NCI-H2029 treated with DMSO at 0.1 percent for 48 hours (cell line): ENCODE data around the gene SCLT1.

Experiments
- DNase-seq: peaks from one replicate; lab custom pipeline; 2025; lab: John Stamatoyannopoulos, UW

The SCLT1 gene

DNA sequence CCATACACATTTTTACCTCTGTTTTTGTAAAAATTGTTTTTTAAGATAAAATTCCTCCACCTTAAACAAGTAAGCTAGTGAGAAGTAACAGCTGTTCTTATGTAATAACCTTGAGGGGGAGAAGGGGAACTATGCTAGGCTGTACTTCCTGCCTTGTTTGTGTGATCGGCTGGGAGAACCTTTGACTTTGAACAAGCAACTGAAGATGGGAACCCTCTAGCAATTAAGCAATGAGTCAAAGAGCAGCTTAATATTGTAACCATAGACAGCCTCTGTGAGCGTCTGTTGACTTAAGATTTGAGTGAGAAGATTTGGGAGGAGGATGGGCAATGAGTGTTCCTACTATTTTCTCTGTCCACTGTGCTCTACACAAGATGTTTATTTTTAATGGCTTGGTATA is 135.1 kb downstream of the SCLT1 start:
- no peak for DNase-seq

DNA sequence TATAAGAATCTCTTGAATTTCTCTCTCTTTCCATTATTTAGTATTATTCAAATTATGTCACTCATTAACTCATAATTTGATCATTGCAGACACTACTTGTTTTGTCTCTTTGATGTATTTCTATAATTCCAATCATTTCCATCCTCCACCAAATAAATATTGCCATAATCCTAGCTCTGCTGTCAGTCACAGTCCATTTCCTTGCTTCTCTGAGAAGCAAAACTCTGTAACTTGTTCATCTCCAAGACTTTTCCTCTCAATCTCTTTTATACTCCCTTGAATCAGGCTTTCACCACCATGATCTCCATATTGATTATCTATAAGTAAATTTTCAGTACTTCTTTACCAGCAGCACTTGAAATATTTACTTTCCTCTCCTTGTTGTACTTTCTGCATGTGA is 135.9 kb downstream of the SCLT1 start:
- DNase-seq = no peak

DNA sequence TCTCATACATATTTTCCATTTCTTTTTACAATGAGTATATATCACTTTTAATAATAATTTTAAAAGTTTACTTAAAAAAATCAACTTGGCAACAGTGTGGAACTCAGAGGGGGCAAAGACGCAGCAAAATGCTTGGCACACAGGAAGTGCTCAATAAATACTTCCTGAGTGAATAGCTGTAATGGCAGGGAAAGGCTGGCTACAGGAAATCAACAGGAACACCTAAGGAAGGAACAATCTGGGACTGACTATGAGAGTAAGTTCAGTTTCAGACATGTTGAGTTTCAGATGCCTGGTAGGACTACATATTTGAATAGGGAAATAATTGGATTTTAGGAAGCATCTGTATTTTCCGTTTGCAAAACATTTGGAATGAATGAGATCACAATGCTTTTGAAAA is 137.6 kb downstream of the SCLT1 start:
- no peak for DNase-seq

DNA sequence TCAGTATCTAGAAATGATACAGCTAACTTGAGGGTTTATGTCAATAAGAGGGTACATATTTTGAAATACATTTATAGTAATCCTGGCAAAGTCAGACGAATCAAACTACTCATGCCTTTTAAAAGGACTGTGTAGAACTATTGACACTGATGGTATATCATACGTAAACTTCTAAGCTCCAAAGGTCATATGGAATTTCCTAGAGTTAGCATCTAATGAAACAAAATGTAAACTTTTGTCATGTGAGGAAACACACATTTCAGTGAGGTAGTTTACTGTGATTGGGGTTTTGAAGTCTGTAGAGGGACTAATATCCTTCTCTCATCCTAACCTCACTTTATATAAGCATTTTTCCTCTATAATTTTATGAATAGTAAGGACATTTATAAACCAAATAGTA is 138.4 kb downstream of the SCLT1 start:
- DNase-seq = no peak

GRCh38 chr4:128951316-128951715 is 142.0 kb downstream of the SCLT1 start:
- DNase-seq = no peak

- DNase-seq = no peak
These were observed 142.5 kb downstream of the SCLT1 start for GRCh38 chr4:128950796-128951195.

DNA sequence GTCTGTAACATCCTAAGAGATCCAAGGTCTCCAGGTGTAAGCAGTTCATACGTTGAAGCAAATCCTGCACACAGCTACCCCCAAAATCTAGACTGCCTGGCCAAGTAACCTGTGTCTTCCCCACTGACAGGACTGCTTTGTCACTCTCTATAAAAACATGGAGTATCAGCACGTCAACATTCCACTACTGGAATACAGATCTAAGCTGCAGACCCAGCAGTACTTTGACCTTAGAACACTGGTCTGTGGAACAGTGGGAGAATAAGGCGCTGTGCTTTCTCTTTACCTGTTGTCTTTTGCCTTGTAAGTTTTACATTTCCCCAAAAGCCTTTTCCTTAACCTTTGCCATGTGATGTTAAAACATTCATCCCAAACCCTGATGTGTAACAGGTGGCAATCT is 146.4 kb downstream of the SCLT1 start:
- DNase-seq = no peak

GRCh38 chr4:128942607-128943006 is 150.7 kb downstream of the SCLT1 start:
- DNase-seq = no peak

DNA sequence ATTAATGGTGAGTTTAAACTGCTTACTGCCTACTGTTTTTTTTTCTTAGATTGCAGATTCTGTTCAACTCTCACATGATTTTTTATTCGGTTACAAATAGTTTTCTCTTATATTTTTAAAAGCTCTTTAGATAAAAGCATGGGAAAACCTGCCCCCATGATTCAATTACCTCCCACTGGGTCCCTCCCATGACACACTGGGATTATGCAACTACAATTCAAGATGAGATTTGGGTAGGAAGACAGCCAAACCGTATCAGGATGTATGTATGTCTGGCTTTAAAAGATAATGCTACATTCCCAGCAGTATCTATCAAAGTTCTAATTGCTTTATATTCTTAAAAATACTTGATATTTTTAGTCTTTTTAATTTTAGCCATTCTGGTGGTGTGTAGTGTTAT is 152.4 kb downstream of the SCLT1 start:
- no peak for DNase-seq

DNA sequence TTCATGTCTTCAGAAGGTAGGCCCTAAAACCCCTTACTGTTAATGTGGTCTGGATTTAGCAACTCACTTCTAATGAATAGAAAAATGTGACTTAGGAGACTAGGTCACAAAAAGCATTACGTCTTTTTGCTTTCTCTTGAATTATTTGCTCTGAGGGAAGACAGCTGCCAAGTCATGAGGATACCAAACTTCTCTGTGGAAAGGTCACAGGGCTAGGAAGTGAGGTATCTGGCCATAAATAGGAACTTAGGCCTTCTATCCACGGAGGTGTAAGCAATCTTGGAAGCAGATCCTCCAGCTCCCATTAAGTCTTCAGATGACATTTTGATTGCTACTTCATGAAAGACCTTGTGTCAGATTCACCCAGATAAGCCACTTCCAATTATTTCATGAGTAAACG is 163.3 kb downstream of the SCLT1 start:
- no peak for DNase-seq

DNA sequence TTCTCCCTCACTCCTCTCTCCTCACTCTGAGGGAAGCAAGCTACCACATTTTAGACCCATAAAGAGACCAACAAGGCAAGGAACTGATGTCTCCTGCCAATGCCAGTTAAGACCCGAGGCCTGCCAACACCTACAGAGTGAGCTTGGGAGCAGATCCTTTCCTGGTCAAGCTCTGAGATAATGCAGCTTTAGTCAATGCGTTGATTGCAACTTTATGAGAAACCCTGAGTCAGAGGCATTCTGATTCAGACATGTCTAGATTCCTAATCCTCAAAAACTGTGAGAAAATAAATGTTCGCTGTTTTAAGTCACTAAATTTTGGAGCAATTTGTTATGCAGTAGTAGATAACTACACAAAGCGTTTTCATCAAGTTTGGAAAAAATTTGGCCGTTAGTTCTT is 168.4 kb downstream of the SCLT1 start:
- DNase-seq = no peak

GRCh38 chr4:128921954-128922353 is 171.4 kb downstream of the SCLT1 start:
- DNase-seq = no peak

DNA sequence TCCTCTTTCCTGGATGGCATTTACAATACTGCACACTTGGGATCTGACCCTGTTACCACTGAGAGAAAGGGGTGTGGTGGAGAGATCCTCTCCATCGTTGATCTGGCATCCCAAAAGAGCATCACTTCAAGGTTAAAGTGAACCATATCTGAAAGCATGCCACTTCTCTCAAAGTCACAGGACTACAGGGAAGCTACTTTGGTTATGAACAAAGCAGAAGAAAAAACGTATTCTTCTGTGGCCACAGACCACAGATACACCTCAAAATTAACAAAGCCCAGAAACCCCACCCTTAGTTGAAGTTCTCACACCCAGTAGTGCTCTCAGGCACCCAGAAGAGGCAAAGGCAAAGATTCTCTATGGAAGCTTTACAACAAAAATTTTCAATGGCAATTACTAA is 175.6 kb downstream of the SCLT1 start:
- no peak for DNase-seq

DNA sequence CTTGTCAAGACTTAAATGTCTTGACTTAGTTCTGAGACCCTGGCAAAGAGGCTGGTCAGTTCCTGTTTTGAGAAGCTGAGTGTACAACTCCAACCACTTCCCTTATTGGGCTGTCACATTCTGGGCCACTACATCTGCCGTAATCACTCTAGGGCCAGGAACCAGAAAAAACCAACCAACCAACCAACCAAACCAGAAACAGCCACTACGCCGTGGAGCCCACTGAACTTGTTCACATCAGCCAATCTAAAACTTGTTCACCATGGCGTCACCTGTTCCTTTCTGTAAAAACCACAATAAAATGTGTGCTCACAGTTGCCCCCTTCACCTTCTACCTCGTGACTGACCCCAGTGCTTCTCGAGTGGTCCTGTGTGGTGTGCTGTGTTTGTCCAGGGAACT is 176.5 kb downstream of the SCLT1 start:
- DNase-seq = no peak

DNA sequence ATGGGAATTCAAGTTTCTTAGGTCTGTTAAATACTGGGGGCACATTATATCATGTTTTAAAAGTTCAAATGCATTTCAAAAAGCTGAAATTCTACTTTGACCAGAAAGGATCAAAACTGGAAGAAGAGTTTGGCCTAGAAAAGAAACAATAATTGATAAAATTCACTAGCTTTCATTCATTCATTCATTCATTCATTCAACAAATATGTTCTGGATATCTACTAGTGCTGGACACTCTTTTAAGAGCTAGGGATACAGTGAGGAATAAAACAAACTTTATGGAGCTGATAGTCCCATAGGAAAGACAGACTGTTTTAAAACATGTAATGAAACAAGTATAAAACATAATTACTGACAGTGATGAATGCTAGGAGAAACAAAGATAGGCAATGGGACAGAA is 177.8 kb downstream of the SCLT1 start:
- DNase-seq = no peak

DNA sequence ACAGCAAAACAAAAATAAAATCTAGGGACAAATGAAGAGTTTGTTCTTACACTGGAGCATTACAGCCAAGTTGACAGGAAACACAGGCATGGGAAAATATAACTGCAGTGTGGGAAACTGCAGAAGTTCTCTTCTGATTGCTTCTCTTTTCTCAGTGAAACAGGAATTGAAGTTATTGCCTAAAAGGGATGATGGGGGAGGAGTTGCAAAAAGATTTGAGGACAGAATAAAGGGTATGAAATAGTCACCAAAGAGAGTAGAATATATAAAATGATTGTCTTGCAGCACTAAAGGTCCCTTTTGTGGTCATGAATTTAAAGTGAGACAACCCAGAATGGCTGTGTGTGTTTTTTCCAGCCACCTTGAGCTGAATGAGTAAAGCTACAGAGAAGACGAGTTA is 180.1 kb downstream of the SCLT1 start:
- DNase-seq = no peak

- DNase-seq = no peak
These were observed 184.6 kb downstream of the SCLT1 start for GRCh38 chr4:128908735-128909134.

DNA sequence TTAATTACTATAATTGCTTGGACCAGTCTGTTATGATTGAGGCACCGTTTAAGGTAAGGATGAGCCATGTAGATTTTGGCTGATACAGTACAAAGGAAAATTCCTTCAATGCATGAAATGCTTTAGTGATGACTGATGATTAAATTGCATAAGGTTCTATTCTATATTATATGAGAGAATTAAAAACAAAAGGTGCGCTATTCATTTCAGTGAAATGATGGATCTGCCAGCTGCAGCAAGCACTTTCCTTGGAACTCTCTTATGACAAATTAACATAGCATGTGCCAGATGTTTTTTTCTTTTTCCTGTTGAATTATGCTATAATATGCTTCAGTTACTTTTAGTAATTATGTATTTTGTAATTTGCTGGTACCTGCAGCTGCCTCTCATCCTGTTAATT is 185.4 kb downstream of the SCLT1 start:
- DNase-seq = no peak

GRCh38 chr4:128906581-128906980 is 186.8 kb downstream of the SCLT1 start:
- DNase-seq = no peak

DNA sequence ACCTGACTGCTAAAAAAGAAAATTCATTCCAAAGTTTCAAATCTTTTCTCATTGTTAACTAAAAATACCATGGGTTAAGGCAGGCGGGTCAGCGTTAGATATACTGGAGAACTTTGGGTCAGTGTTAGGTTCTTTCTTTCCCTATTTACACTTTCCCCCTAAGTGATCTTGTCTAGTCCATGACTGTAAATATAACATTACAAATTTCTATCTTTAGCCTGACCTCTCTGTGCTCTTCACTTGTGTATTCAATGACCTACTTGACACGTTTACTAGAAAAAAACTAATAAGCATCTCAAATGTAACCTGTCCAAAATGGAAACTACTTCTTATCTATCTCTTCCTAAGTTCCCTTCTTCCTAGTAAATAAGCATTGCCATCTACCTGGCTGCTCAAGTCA is 188.5 kb downstream of the SCLT1 start:
- DNase-seq = no peak

- no peak for DNase-seq
These were observed 212.7 kb downstream of the SCLT1 start for GRCh38 chr4:128880662-128881061.

- no peak for DNase-seq
These were observed 213.4 kb downstream of the SCLT1 start for GRCh38 chr4:128879971-128880370.

DNA sequence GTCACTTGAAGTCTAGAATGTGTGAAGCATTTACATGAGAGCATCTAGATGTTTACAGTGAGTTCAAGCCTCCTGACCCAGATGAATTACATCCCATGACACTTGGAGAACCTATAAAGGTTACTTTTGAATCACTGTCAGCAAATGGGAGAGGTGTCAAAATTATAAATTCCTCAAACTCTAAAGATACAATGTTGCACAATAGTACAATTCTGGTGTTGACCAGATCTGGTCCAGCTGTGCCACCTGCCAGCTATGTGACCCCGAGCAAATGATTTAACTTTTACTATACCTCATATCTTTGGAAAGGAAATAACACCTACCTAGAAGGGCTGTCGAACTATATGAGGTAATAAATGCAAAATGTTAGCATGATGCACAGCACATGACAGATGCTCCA is 214.1 kb downstream of the SCLT1 start:
- no peak for DNase-seq

- no peak for DNase-seq
These were observed 215.4 kb downstream of the SCLT1 start for GRCh38 chr4:128877934-128878333.

GRCh38 chr4:128876200-128876599 is 217.1 kb downstream of the SCLT1 start:
- DNase-seq = no peak
